K562 (cell line): ENCODE measurements around the gene TRERF1. TPM values are rescaled to one million over a fixed set of nuclear protein-coding genes. Genes with fewer than 3 reads are reported as not detected.

Experiments used
- AFF1 ChIP-seq, 2 experiments: fragments of 450-650 bp; IDR thresholded peaks; 2 replicates each; pipeline ENCODE4 v1.6.1; 2018; ENCODE audit warnings: mild to moderate bottlenecking in 2 of 2, low read depth in 1 of 2; ENCODE audit not compliant: partially characterized antibody in 2 of 2
- ELK3 ChIP-seq: fragments of 450-650 bp; formaldehyde crosslinking; IDR thresholded peaks from 2 replicates; pipeline ENCODE4 v1.4.0; 2020; ENCODE audit warnings: mild to moderate bottlenecking
- ETV5 ChIP-seq: sonication (generic); formaldehyde crosslinking; IDR thresholded peaks from 2 replicates; pipeline ENCODE4 v1.4.0; 2020; ENCODE audit warnings: low read depth, mild to moderate bottlenecking, missing genetic modification reagents
- FOXM1 ChIP-seq, 2 experiments: fragments of 450-650 bp in 1 of 2; sonication (generic) in 1 of 2; formaldehyde crosslinking in 1 of 2; IDR thresholded peaks; 2 replicates each; pipeline versions ENCODE4 v1.6.1 to v1.9.0; 2017 to 2022; ENCODE audit warnings: low read depth in 2 of 2, mild to moderate bottlenecking in 2 of 2, missing genetic modification reagents in 1 of 2, moderate library complexity in 1 of 2
- KDM4B ChIP-seq, 2 experiments: fragments of 450-650 bp in 1 of 2; sonication (generic) in 1 of 2; IDR thresholded peaks; 2 replicates each; pipeline ENCODE4 v1.6.1; 2016 to 2017; ENCODE audit warnings: borderline replicate concordance in 2 of 2, antibody characterized with exemption in 1 of 2, low read depth in 1 of 2, mild to moderate bottlenecking in 1 of 2
- SNIP1 ChIP-seq: fragments of 450-650 bp; IDR thresholded peaks from 2 replicates; pipeline ENCODE4 v1.7.1; 2017; ENCODE audit warnings: low read depth, mild to moderate bottlenecking
- TCF7L2 ChIP-seq: fragments of 150-350 bp; IDR thresholded peaks from 2 replicates; pipeline ENCODE4 v1.6.1; 2016; ENCODE audit warnings: low read depth, mild to moderate bottlenecking, low read length, moderate library complexity
- polyA plus RNA-seq, 8 experiments: library from polyadenylated mRNA; depleted of rRNA in 4 of 8; stranded (reverse) in 5 of 8; unstranded in 3 of 8; fragments of >200 nt; fragmentation: Nextera tagmentation in 2 of 8; fragmentation: Illumina TruSeq in 1 of 8; extraction: Ambion mirVana in 2 of 8; extraction: Trizol in 1 of 8; gene quantifications; 2 replicates each; pipeline versions ENCODE4 v1.2.1 to v1.2.3, GENCODE V29; 2011 to 2014; ENCODE audit warnings: inconsistent platforms in 1 of 8, missing spikeins in 1 of 8
- total RNA-seq, 7 experiments: library from RNA; depleted of rRNA in 6 of 7; stranded (reverse); fragments of >200 nt in 6 of 7; fragmentation: Illumina TruSeq in 2 of 7; extraction: Trizol in 2 of 7; gene quantifications; 2 replicates each; pipeline versions ENCODE4 v1.2.1 to v1.2.3, GENCODE V29; 2011 to 2021; ENCODE audit warnings: low replicate concordance in 1 of 7
- TF ChIP-seq, protein P1 (sequence below): fragments of 450-650 bp; IDR thresholded peaks from one replicate; pipeline ENCODE4 v1.6.1; 2018; ENCODE audit warnings: mild to moderate bottlenecking, moderate library complexity; ENCODE audit not compliant: partially characterized antibody
- TF ChIP-seq, protein P2 (sequence below): fragments of 250-450 bp; sonication (Bioruptor Pico); IDR thresholded peaks from 2 replicates; pipeline ENCODE4 v1.9.0; 2021; ENCODE audit warnings: mild to moderate bottlenecking, inconsistent platforms
- TF ChIP-seq, protein P3 (sequence below): conservative IDR thresholded peaks from 2 replicates; pipeline ENCODE4 v1.6.1; 2011; ENCODE audit warnings: low read depth, mild to moderate bottlenecking, low read length; ENCODE audit not compliant: control insufficient read depth
- TF ChIP-seq, protein P4 (sequence below), 2 experiments: IDR thresholded peaks; 2 replicates each; pipeline ENCODE4 v1.6.1; 2012; ENCODE audit warnings: improper control_type of control experiment in 2 of 2, low read depth in 2 of 2, low read length in 2 of 2, borderline replicate concordance in 1 of 2

TRERF1 gene
- total and polyA plus RNA-seq, 9 of the 15 experiments (the other 6 are each of a cell fraction or from before 2014, with no cell fraction given) = 0.04 to 0.20 (median 0.07) TPM; not detected in 3

- TF ChIP-seq, protein P1, sequence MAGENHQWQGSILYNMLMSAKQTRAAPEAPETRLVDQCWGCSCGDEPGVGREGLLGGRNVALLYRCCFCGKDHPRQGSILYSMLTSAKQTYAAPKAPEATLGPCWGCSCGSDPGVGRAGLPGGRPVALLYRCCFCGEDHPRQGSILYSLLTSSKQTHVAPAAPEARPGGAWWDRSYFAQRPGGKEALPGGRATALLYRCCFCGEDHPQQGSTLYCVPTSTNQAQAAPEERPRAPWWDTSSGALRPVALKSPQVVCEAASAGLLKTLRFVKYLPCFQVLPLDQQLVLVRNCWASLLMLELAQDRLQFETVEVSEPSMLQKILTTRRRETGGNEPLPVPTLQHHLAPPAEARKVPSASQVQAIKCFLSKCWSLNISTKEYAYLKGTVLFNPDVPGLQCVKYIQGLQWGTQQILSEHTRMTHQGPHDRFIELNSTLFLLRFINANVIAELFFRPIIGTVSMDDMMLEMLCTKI = no peak
- TF ChIP-seq AFF1 (IDR thresholded peaks at IDR 0.05; ENCODE audit: low read depth in 1 of 2, partially characterized antibody in 2 of 2) = peak in 1 of 2 experiments; percentile 79
- no peak for TF ChIP-seq TCF7L2
- peak in 1 of 2 experiments; percentile 88; a peak in 1 of 4 replicates for TF ChIP-seq KDM4B (IDR thresholded peaks at IDR 0.05; ENCODE audit: borderline replicate concordance in 2 of 2, low read depth in 1 of 2)
- peak; percentile 69 for TF ChIP-seq ETV5 (CRISPR knock-in tag)
- TF ChIP-seq, protein P2, sequence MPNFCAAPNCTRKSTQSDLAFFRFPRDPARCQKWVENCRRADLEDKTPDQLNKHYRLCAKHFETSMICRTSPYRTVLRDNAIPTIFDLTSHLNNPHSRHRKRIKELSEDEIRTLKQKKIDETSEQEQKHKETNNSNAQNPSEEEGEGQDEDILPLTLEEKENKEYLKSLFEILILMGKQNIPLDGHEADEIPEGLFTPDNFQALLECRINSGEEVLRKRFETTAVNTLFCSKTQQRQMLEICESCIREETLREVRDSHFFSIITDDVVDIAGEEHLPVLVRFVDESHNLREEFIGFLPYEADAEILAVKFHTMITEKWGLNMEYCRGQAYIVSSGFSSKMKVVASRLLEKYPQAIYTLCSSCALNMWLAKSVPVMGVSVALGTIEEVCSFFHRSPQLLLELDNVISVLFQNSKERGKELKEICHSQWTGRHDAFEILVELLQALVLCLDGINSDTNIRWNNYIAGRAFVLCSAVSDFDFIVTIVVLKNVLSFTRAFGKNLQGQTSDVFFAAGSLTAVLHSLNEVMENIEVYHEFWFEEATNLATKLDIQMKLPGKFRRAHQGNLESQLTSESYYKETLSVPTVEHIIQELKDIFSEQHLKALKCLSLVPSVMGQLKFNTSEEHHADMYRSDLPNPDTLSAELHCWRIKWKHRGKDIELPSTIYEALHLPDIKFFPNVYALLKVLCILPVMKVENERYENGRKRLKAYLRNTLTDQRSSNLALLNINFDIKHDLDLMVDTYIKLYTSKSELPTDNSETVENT (CRISPR knock-in tag) = peak; percentile 98
- TF ChIP-seq SNIP1 = peak; percentile 97
- TF ChIP-seq ELK3 (CRISPR knock-in tag) = no peak
- TF ChIP-seq FOXM1 (IDR thresholded peaks at IDR 0.05; ENCODE audit: low read depth) = peak; percentile 24; the same call in 1 of the 2 replicates
- no peak for TF ChIP-seq FOXM1 (CRISPR knock-in tag; IDR thresholded peaks at IDR 0.05; ENCODE audit: low read depth)
- TF ChIP-seq, protein P3, sequence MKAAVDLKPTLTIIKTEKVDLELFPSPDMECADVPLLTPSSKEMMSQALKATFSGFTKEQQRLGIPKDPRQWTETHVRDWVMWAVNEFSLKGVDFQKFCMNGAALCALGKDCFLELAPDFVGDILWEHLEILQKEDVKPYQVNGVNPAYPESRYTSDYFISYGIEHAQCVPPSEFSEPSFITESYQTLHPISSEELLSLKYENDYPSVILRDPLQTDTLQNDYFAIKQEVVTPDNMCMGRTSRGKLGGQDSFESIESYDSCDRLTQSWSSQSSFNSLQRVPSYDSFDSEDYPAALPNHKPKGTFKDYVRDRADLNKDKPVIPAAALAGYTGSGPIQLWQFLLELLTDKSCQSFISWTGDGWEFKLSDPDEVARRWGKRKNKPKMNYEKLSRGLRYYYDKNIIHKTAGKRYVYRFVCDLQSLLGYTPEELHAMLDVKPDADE = peak; percentile 88
- TF ChIP-seq, protein P4, sequence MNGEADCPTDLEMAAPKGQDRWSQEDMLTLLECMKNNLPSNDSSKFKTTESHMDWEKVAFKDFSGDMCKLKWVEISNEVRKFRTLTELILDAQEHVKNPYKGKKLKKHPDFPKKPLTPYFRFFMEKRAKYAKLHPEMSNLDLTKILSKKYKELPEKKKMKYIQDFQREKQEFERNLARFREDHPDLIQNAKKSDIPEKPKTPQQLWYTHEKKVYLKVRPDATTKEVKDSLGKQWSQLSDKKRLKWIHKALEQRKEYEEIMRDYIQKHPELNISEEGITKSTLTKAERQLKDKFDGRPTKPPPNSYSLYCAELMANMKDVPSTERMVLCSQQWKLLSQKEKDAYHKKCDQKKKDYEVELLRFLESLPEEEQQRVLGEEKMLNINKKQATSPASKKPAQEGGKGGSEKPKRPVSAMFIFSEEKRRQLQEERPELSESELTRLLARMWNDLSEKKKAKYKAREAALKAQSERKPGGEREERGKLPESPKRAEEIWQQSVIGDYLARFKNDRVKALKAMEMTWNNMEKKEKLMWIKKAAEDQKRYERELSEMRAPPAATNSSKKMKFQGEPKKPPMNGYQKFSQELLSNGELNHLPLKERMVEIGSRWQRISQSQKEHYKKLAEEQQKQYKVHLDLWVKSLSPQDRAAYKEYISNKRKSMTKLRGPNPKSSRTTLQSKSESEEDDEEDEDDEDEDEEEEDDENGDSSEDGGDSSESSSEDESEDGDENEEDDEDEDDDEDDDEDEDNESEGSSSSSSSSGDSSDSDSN (IDR thresholded peaks at IDR 0.05; ENCODE audit: borderline replicate concordance in 1 of 2, low read depth in 2 of 2, low read length in 2 of 2) = 0 out of 4 replicates have a peak, but pooled peaks of 1 of the 2 experiments have one; percentile 36
Measured at GRCh38 chr6:42217519-42218367, 234.0 kb downstream of the TRERF1 start, which contains the start of gene MRPS10 (continued).
